Measurements from ENCODE around the gene MED8.

Gene MED8

GRCh38 chr1:43430831-43431230, 41.2 kb upstream of the MED8 start:
- DNase-seq (ENCODE audit: extremely low spot score) = no peak
- CTCF ChIA-PET = interaction anchor here (1.6 kb wide), 1 partner anchor 41 kb away, joined by 3 read pairs; the partner anchor contains the start of genes MED8 and SZT2
- no peak for TF ChIP-seq CTCF (IDR thresholded peaks at IDR 0.05; ENCODE audit: control extremely low read depth, extremely low read depth, low read depth, missing control alignments)
- POLR2A ChIA-PET = no interaction called here

- ChIA-PET POLR2A (no interaction called here), CTCF (interaction anchor here (1.0 to 1.1 kb wide), 3 partner anchors 13 to 506 kb away, joined by 3 to 6 read pairs (median 3); partner anchors contain the start of gene ARTN)
- TF ChIP-seq CTCF (IDR thresholded peaks at IDR 0.05; ENCODE audit: control extremely low read depth, extremely low read depth, low read depth, missing control alignments) = no peak
- no peak for DNase-seq (ENCODE audit: extremely low spot score)
Observed at GRCh38 chr1:43427941-43428340, 38.3 kb upstream of the MED8 start.

- ChIA-PET POLR2A (no interaction called here), CTCF (interaction anchor here (1.1 kb wide), 3 partner anchors 11 to 201 kb away, joined by 3 to 6 read pairs (median 4); no protein-coding TSS in a partner anchor)
- TF ChIP-seq CTCF (IDR thresholded peaks at IDR 0.05; ENCODE audit: control extremely low read depth, extremely low read depth, low read depth, missing control alignments) = no peak
- no peak for DNase-seq (ENCODE audit: extremely low spot score)
Observed at GRCh38 chr1:43427524-43427923, 37.9 kb upstream of the MED8 start.

GRCh38 chr1:43426221-43426620, 36.6 kb upstream of the MED8 start:
- no peak for TF ChIP-seq CTCF (IDR thresholded peaks at IDR 0.05; ENCODE audit: control extremely low read depth, extremely low read depth, low read depth, missing control alignments)
- DNase-seq (ENCODE audit: extremely low spot score) = no peak
- ChIA-PET CTCF (interaction anchor here (0.6 to 2.7 kb wide), 3 partner anchors 11 to 30 kb away, joined by 3 to 11 read pairs (median 3); no protein-coding TSS in a partner anchor), POLR2A (interaction anchor here (0.6 kb wide), 1 partner anchor 31 kb away, joined by 3 read pairs; no protein-coding TSS in a partner anchor)

- POLR2A ChIA-PET = no interaction called here
- CTCF ChIA-PET = interaction anchor here (1.5 to 2.7 kb wide), 2 partner anchors 10 to 198 kb away, joined by 5 to 11 read pairs; no protein-coding TSS in a partner anchor
- TF ChIP-seq CTCF (IDR thresholded peaks at IDR 0.05; ENCODE audit: control extremely low read depth, extremely low read depth, low read depth, missing control alignments) = no peak
- DNase-seq (ENCODE audit: extremely low spot score) = no peak
Observed at GRCh38 chr1:43425045-43425444, 35.4 kb upstream of the MED8 start.

GRCh38 chr1:43423672-43424550, 34.3 kb upstream of the MED8 start:
- no peak for TF ChIP-seq CTCF (IDR thresholded peaks at IDR 0.05; ENCODE audit: control extremely low read depth, extremely low read depth, low read depth, missing control alignments)
- POLR2A ChIA-PET = no interaction called here
- no peak for DNase-seq (ENCODE audit: extremely low spot score)
- CTCF ChIA-PET = interaction anchor here (2.7 kb wide), 1 partner anchor 9 kb away, joined by 11 read pairs; no protein-coding TSS in a partner anchor
